Skeletal muscle satellite cell (primary cell): ENCODE measurements around the gene ST6GALNAC1.
A peak's percentile ranks its signal among the peaks of the same experiment; 100 is the strongest.
"Not testable (repeated sequence)": the region's sequence is repeated elsewhere in the genome, so short reads cannot be mapped to it uniquely, and the experiment has no call there.

Experiments used
- H3K27me3 ChIP-seq: 2 replicates; pipeline ENCODE4 v1.7.0; 2013; ENCODE audit warnings: low read length; ENCODE audit not compliant: control insufficient read depth, insufficient read depth
- H3K36me3 ChIP-seq: 2 replicates; pipeline ENCODE4 v1.7.0; 2013; ENCODE audit warnings: mild to moderate bottlenecking, control low read depth, low read length; ENCODE audit not compliant: insufficient read depth
- H3K4me1 ChIP-seq: 2 replicates; pipeline ENCODE4 v1.7.0; 2013; ENCODE audit warnings: low read length; ENCODE audit not compliant: control insufficient read depth, insufficient read depth
- H3K4me2 ChIP-seq: 2 replicates; pipeline ENCODE4 v1.7.0; 2013; ENCODE audit warnings: mild to moderate bottlenecking, low read length
- H3K4me3 ChIP-seq: 2 replicates; pipeline ENCODE4 v1.7.0; 2013; ENCODE audit warnings: low read length
- H3K9ac ChIP-seq: 2 replicates; pipeline ENCODE4 v1.7.0; 2013; ENCODE audit warnings: mild to moderate bottlenecking, low read depth, low read length, moderate library complexity
- H3K9me3 ChIP-seq: replicated peaks from 2 replicates; pipeline ENCODE4 v1.7.0; 2013; ENCODE audit warnings: mild to moderate bottlenecking, control low read depth, low read length

Gene ST6GALNAC1

DNA sequence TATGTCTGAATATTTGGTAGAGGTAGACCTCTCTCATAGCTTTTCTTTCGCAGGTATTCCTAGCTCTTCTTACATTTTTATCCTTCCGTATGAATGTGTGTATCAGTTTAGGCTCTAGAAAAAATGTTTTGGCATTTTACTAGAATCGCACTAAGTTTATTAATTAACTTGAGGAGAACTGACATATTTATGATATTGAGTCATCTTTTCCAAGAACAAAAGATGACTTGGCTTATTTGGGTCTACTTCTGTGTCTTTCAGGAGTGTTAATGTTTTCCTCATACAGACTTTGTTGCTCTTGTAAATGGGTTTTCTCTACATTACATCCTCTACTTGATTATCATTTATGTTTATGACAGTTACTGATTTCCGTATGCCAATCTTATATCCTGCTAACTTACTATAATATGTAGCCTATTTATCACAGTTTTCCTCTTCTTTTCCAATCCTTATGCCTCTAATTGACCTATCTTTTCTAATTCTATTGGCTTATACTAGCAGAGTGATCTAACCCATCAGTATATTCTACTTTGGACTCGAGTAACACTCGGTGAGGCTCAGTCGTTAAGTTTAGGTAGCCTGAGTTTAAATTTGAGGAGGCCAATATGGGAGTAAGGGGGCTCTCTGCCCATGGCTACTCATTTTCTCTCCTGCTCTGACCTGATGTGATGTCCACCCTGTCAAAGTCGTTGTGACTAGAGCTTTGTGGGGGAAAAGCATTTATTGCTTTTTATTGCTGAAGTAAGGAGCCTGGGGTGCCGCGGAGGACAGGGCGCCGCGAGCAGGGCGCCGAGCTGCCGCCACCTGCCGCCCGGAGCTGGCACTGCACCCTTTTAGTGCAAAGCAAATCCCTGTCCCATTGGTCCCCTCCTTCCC lies 20.0 kb downstream of the ST6GALNAC1 start:
- H3K9ac ChIP-seq: no peak overlapping the region
- peak overlapping the region; percentile 41 for H3K4me2 ChIP-seq
- no peaks in the 10 kb centered on the region for H3K9me3 ChIP-seq
- peaks cover 35% of the 10 kb centered on the region for H3K27me3 ChIP-seq
- H3K4me3 ChIP-seq: no peak overlapping the region
- H3K4me1 ChIP-seq: peaks cover 9% of the 10 kb centered on the region
- no peaks in the 10 kb centered on the region for H3K36me3 ChIP-seq

DNA sequence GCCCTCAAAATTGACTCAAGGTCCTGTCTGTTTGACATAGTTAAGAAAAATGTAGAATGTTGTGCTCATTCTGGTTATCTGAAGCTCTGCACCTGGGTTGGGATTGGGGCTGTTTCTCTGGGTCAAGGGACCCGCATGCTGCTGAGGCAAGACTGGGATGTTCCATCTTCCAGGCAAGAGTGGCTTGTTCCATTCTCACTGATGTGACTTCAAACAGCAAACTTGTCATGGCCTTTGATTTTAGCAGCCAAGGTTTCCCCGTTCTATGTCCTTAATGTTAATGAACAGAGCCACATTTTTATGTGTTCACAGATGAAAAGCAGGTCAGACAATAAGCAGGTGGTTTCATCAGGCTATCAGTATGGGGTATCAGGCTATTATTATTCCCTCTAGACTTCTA lies 25.7 kb downstream of the ST6GALNAC1 start:
- no peak overlapping the region for H3K4me3 ChIP-seq
- H3K27me3 ChIP-seq: peaks cover 13% of the 10 kb centered on the region
- no peaks in the 10 kb centered on the region for H3K9me3 ChIP-seq
- no peak overlapping the region for H3K9ac ChIP-seq
- no peak overlapping the region for H3K4me2 ChIP-seq
- H3K4me1 ChIP-seq: no peaks in the 10 kb centered on the region
- no peaks in the 10 kb centered on the region for H3K36me3 ChIP-seq

DNA sequence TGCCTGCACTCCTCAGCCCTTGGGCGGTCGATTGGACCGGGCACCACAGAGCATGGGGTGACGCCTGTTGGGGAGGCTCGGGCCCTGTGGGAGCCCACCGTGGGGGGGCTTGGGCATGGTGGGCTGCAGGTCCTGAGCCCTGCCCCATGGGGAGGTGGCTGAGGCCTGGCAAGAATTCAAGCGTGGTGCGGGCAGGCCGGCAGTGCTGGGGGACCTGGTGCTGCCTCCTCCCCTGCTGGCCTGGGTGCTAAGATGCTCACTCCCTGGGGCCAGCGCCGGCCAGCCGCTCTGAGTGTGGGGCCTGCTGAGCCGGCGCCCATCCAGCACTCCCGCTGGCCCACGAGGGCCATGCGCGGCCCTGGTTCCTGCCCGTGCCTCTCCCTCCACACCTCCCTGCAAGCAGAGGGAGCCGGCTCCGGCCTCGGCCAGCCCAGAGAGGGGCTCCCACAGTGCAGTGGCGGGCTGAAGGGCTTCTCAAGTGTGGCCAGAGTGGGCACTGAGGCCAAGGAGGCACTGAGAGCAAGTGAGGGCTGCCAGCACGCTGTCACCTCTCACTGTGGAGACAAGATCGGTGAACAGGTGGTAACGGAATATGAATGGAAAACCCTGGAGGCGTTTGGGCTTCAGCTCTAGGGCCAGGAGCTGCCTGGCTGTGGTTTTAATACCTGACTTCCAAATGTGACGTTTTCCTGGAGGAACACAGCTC lies 28.5 kb downstream of the ST6GALNAC1 start:
- H3K27me3 ChIP-seq: peaks cover 10% of the 10 kb centered on the region
- no peaks in the 10 kb centered on the region for H3K4me1 ChIP-seq
- no peaks in the 10 kb centered on the region for H3K9me3 ChIP-seq
- no peak overlapping the region for H3K4me2 ChIP-seq
- H3K4me3 ChIP-seq: no peak overlapping the region
- H3K36me3 ChIP-seq: no peaks in the 10 kb centered on the region
- H3K9ac ChIP-seq: no peak overlapping the region

DNA sequence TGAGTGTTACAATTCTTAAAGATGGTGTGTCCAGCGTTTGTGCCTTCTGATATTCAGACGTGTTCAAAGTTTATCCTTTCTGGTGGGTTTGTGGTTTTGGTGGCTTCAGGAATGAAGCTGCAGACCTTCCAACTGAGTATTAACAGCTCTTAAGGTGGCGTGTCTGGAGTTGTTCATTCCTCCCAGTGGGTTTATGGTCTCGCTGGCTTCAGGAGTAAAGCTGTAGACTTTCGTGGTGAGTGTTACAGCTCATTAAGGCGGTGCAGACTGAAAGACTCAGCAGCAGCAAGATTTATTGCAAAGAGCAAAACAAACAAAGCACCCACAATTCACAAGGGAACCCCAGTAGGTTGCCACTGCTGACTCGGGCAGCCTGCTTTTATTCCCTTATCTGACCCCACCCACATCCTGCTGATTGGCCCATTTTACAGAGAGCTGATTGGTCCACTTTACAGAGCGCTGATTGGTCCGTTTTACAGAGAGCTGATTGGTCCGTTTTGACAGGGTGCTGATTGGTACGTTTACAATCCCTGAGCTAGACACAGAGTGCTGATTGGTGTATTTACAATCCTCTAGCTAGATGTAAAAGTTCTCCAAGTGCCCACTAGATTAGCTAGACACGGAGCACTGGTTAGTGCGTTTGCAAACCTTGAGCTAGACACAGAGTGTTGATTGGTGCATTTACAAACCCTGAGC lies 29.3 kb downstream of the ST6GALNAC1 start:
- H3K27me3 ChIP-seq, H3K4me3 ChIP-seq, H3K9me3 ChIP-seq, H3K4me2 ChIP-seq, H3K4me1 ChIP-seq, H3K9ac ChIP-seq, H3K36me3 ChIP-seq: not testable (repeated sequence)

DNA sequence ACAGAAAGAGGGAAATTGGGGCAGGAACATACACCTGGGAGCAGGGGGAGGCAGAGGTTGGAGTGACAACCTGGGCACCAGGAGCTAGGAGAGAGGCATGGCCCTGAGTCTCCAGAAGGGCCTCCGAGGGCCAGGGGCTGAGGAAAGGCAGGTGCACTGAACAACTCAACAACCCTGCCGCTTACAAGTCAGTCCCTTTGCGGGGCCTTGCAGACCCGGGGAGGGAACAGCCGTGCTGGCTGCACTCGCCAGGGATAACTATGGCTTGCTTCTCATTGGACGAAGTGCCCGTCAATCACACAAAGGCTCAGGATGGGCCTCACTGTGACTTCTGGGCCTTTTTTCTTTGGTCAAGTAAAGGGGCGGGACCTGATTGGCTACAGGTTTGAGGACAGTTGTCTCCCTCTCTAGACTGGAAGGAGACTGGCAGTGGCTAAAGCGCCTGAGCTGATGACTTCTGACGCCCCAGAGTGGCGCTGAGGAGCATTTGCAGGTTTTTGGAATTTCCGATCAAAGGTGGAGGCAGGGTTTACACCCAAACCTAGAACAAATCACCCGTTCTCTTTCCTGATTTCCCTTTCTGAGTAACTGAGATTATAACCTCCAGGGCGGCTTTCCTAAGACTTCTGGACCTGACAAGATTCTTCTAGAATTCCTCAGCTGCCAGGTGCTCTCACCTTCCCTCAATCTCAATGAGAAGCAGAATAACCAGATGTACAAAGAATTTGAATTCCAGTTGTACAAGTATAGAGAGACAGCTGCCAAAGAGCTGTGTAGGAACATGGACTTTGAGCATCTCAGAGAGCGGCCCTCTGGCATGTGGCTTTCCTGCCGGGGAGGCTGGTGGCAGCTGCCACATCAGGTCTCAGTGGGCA lies 30.3 kb downstream of the ST6GALNAC1 start:
- Histone ChIP-seq H3K4me3 (no peak overlapping the region), H3K4me1 (no peaks in the 10 kb centered on the region), H3K4me2 (no peak overlapping the region), H3K9ac (no peak overlapping the region), H3K27me3 (peaks cover 4% of the 10 kb centered on the region), H3K9me3 (no peaks in the 10 kb centered on the region), H3K36me3 (no peaks in the 10 kb centered on the region)

DNA sequence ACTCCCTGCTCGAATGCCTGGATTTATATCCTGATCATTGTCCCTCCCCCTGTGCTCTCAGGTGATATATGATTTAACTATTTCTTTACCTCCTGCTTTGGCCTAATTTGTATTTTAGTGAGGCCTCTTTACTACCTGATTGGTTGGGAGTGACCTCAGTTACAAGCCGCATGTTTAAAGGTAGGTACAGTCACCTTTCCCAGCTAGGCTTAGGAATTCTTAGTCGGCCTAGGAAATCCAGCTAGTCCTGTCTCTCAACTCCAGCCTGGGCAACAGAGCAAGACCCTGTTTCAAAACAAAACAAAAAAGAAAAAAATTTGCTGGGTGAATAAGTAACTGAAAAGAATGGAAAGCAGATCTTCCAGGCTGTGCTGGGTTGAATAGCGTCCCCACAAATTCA lies 31.1 kb downstream of the ST6GALNAC1 start:
- Histone ChIP-seq H3K27me3 (peaks cover 4% of the 10 kb centered on the region), H3K4me1 (no peaks in the 10 kb centered on the region), H3K36me3 (no peaks in the 10 kb centered on the region), H3K4me3 (no peak overlapping the region), H3K4me2 (no peak overlapping the region), H3K9me3 (no peaks in the 10 kb centered on the region), H3K9ac (no peak overlapping the region)

DNA sequence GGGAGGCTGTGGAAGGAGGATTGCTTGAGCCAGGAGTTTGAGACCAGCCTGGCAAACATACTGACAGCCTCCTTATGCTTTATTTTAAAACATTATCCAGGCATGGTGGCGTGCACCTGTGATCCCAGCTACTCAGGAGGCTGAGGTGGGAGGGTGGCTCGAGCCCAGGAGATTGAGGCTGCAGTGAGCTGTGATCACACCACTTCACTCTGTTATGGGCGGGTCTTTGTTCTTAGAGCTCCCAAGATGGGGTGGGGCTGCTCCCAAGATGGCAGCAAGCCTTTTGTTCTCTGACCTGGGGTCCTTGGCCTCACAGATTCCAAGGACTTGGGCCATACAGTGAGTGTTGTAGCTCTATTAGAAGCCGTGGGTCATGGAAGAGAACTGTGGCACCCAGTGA lies 31.8 kb downstream of the ST6GALNAC1 start:
- H3K4me2 ChIP-seq: no peak overlapping the region
- peaks cover 4% of the 10 kb centered on the region for H3K27me3 ChIP-seq
- no peaks in the 10 kb centered on the region for H3K36me3 ChIP-seq
- no peak overlapping the region for H3K4me3 ChIP-seq
- no peaks in the 10 kb centered on the region for H3K9me3 ChIP-seq
- no peak overlapping the region for H3K9ac ChIP-seq
- H3K4me1 ChIP-seq: no peaks in the 10 kb centered on the region

DNA sequence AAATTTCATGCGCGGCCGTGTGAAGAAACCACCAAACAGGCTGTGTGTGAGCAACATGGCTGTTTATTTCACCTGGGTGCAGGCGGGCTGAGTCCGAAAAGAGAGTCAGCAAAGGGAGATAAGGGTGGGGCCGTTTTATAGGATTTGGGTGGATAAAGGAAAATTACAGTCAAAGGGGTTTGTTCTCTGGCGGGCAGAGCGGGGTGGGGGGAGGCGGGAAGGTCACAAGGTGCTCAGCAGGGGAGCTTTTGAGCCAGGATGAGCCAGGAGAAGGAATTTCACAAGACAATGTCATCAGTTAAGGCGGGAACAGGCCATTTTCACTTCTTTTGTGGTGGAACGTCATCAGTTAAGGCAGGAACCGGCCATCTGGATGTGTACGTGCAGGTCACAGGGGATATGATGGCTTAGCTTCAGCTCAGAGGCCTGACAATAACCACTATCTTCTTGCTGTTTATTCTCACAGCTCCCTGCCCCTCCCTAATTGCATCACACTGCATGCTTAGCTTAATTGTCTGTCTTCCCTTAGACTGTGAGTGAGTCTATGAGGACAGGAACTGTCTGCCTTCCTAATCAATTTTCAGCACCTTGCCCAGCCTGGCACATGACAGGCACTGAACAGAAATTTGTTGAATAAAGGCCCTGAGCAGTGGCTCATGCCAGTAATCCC lies 32.3 kb downstream of the ST6GALNAC1 start:
- H3K9ac ChIP-seq, H3K4me1 ChIP-seq, H3K4me2 ChIP-seq, H3K9me3 ChIP-seq, H3K36me3 ChIP-seq, H3K4me3 ChIP-seq, H3K27me3 ChIP-seq: not testable (repeated sequence)

DNA sequence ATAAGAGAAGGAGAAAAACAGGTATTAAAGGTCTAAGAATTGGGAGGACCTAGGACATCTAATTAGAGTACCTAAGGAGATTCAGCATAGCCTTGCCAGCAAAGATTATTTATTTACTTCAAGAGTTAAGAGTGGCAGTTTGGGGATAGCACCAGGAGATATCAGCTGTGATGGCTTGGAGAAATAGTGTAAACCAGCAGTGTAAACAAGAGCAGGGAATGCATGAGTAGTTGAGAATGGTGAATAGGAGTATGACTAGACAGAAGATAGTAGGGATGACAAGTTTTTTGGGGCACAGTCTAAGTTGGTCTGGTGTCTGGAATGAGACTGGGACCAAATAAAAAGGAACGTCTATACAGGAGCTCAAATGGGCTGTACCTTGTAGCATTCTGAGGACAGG lies 36.9 kb downstream of the ST6GALNAC1 start:
- H3K9ac ChIP-seq, H3K9me3 ChIP-seq, H3K4me1 ChIP-seq, H3K4me2 ChIP-seq, H3K27me3 ChIP-seq, H3K36me3 ChIP-seq, H3K4me3 ChIP-seq: not testable (repeated sequence)

DNA sequence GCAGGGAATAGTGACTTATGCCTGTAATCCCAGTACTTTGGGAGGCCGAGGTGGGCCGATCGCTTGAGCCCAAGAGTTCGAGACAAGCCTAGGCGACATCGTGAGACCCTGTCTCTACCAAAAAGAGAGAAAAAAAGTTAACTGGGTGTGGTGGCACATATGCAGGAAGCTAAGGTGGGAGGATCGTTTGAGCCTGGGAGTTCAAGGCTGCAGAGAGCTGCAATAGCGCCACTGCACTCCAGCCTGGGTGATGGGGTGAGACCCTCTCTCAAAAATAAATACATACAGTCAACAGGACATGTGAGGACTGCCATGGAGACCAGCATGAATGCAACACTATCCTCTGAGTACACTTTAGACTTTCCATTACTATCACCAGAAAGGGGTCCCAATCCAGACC lies 42.5 kb downstream of the ST6GALNAC1 start:
- peaks cover 14% of the 10 kb centered on the region for H3K4me1 ChIP-seq
- no peak overlapping the region for H3K4me2 ChIP-seq
- no peak overlapping the region for H3K9ac ChIP-seq
- no peaks in the 10 kb centered on the region for H3K9me3 ChIP-seq
- peaks cover 10% of the 10 kb centered on the region for H3K27me3 ChIP-seq
- no peak overlapping the region for H3K4me3 ChIP-seq
- H3K36me3 ChIP-seq: no peaks in the 10 kb centered on the region
